Sciatic nerve (tissue), 2 donors: ENCODE results near the gene ART4. TPM values are rescaled to one million over a fixed set of nuclear protein-coding genes. Genes with fewer than 3 reads are reported as not detected.
A peak's percentile ranks its signal among the peaks of the same experiment; 100 is the strongest.

Experiments used
- ATAC-seq: fragments of 200-7000 bp; cut with Tn5 transposase; one replicate; pipeline ENCODE4 v1.9.1; 2020; ENCODE audit warnings: mild to moderate bottlenecking, moderate library complexity
- DNase-seq: peaks from one replicate; pipeline ENCODE4 v3.0.0-alpha.2; 2020; ENCODE audit warnings: low spot score
- intact Hi-C: fragments of 100-400 bp; cut with DNase I; formaldehyde crosslinking; loops from one replicate; pipeline ENCODE4 v1.14.2; 2022
- total RNA-seq: library from RNA; stranded (reverse); fragmentation: NEBNext Ultra II Directional; extraction: Animal tissue kit (Norgen Biotek cat#: 25700); gene quantifications from one replicate; pipeline ENCODE4 v1.2.1, GENCODE V29; 2021
- donor health status: DM: no; HTN: no; CAD: no.
- donor health status: DM: no; HTN: no; CAD: no.

The ART4 gene
- total RNA-seq, 1 donor from 2014 or later: 0.80 TPM

- intact Hi-C loops: no loop called here
- ATAC-seq: no peak
- no peak for DNase-seq
These were observed 16.8 kb downstream of the ART4 start for GRCh38 chr12:14826491-14826890.

- intact Hi-C loops: no loop called here
- DNase-seq: no peak
- no peak for ATAC-seq
These were observed 18.1 kb downstream of the ART4 start for GRCh38 chr12:14825256-14825655.

- ATAC-seq: no peak
- DNase-seq: no peak
- intact Hi-C loops: no loop called here
These were observed 19.2 kb downstream of the ART4 start for GRCh38 chr12:14824012-14824634.

DNA sequence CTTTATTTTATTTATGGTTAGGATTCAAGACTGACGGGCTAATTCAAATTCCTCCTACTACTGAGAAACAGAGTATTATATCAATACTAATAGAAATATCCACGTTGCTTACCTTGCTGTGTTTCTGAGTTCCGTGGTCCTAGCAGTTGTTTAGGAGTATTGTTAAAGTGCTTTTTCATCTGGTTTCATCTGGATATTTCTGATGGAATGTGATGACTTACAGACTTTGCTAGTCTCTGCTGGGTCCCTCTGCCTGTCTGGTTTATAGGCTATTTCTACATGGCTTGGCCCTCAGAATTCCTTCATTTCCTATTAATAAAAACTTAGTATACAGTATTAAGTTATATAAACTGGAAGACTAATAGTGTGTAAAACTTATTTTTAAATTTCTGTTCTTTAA is 29.3 kb downstream of the ART4 start, which contains the start of gene SMCO3:
SMCO3 (minus strand) TSS at position 169 of the 400 bp plus-strand sequence. CDS start 7,502 bp downstream, outside the sequence.
- intact Hi-C loops: no loop called here
- DNase-seq (no peak), ATAC-seq (no peak)

GRCh38 chr12:14811486-14811885 is 31.8 kb downstream of the ART4 start:
- intact Hi-C loops: no loop called here
- no peak for DNase-seq
- ATAC-seq: no peak

- ATAC-seq (no peak), DNase-seq (no peak)
- intact Hi-C loops: no loop called here
These were observed 32.3 kb downstream of the ART4 start for GRCh38 chr12:14810953-14811483.

GRCh38 chr12:14810167-14810952 is 33.0 kb downstream of the ART4 start:
- intact Hi-C loops: no loop called here
- ATAC-seq: no peak
- no peak for DNase-seq

GRCh38 chr12:14803830-14804160 is 39.5 kb downstream of the ART4 start:
- intact Hi-C loops: no loop called here
- ATAC-seq: peak; percentile 27
- no peak for DNase-seq

DNA sequence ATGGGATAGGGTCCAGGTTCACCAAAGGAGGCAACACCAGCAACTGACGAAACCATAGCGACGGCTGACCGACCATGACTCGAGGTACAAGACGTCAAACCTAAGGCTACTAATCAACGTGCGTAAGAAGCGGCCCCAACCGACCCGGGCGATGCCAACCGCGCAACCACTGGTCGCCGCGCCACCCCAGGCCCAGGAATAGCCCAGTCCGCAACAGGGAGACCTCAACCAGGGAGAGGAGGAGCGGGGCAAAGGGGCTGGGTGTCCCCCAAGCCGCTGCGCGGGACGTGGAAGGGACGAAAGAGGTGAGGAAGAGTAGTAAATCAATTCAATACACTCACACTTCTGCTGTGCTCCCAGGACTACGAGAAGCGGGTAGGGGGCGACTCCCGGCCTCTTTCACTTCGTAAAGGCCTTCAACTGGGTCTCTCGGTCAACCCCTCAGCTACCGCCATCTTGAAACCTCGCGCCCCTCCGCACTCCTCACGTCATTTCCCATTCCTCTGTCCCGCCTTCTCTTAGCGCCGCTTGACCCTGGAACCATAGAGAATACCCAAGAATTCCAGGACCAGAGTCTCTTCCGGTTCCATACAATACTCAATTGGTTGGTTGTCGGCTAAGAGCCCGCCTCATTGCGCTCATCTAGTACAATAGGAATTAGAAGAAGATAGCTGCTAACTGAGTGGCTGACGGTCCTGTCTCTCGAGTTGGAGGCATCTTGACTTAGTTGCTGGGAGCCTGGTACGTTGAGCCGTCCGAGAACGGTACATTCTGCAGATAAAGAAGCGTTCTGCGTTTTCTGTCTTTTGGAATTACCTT is 40.1 kb downstream of the ART4 start, which contains the start of the genes C12orf60 and WBP11:
C12orf60 (plus strand) TSS at position 660 of the 819 bp plus-strand sequence. CDS start 19,266 bp downstream, outside the sequence.
WBP11 (minus strand) TSS at position 468 of the 819 bp plus-strand sequence. CDS start 2,095 bp downstream, outside the sequence.
- intact Hi-C loops: no loop called here
- ATAC-seq (peak; percentile 100), DNase-seq (peak; percentile 93)

DNA sequence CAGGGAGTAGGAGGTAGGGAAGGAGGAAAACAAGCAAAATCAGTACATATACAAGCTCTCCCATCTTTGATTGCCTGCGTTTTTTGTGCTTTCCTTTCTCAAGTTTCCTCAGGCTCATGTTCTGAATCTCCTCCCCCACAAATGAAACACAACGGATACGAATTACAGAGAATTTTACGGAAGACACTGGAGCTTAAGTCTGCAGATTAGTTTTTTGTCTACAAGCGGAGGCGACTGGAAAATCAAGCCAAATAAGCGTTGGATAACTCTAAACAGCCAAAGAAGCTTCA is 40.7 kb downstream of the ART4 start:
- no peak for DNase-seq
- intact Hi-C loops: no loop called here
- ATAC-seq: no peak

- ATAC-seq (no peak), DNase-seq (no peak)
- intact Hi-C loops: no loop called here
These were observed 41.1 kb downstream of the ART4 start for GRCh38 chr12:14802247-14802646.

DNA sequence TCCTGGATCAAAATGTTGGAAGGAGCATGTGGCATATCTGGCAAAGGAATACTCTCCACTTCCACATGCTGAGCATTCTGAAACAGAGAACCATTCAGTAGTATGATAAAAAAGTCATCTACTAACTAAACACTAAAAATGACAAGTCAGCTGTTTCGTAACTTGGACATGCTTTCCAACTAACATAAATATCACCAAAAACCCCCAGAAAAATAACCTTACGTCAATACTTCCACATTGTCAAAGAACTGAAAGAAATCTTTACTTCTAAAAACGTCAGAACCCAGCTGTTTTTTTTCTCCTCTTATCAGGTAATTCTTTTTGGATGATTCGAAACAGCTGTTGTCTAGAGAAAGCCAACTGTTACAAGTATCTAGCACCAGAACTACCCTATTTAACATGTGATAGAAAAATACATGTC is 48.3 kb downstream of the ART4 start:
- ATAC-seq: no peak
- intact Hi-C loops: no loop called here
- DNase-seq: no peak

DNA sequence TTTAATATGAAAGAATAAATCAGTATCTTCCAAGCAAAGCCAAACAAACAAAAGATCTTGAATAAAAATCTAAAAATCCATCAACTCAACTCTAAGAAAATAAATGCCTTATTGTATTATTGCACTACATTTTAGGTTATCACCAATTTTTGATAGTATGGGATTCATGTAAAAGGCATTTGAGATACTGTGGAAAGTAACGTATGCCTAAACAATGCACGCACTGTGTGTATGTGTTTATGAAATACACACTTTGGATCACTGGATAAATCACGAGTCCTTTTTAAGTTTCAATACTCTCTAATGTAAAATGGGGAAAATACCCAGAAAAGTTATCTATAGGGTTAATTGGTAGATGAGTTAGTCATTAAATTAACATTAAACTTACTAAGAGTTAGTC is 57.8 kb downstream of the ART4 start:
- intact Hi-C loops: no loop called here
- no peak for ATAC-seq
- no peak for DNase-seq

- intact Hi-C loops: no loop called here
- ATAC-seq (no peak), DNase-seq (no peak)
These were observed 58.9 kb downstream of the ART4 start for GRCh38 chr12:14784471-14784870.

DNA sequence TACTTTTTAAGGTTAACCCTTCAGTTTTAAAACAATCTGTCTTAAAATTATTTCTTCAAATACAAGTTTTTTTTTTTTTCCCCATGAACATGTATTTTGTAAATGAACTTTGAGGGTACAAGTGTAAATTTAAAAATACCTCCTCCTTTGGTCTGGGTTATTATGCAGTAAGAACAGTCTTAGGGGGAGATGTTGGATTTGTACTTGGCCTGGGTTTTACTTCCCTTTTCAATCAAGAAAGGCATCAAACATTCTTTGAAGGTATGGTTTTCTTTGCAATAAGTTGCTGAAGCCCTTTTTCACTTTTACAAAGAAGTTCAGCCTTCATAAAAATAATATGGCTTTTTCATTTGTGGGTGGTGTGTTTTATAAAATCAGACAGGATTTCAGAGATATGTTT is 60.6 kb downstream of the ART4 start:
- DNase-seq: no peak
- intact Hi-C loops: no loop called here
- ATAC-seq: no peak

DNA sequence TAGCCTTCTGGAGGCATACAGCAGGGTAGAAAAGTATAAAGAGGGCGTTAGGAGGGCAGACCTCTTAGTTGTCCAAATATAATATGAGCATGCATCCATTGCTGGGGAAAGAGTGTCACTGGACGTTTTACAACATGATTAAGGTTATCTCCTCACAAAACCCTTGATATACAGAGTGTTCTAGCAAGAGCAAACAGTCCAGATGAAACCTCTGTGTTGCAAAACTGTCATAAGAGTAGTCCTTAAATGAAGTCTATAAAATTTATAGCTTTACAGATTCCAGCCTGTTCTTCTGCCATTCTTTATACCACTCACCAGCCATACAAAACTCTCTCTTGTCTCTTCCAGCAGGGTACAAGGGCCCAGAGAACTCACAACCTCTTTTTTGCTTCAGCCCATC is 61.8 kb downstream of the ART4 start:
- DNase-seq: no peak
- intact Hi-C loops: no loop called here
- no peak for ATAC-seq

- DNase-seq: no peak
- intact Hi-C loops: no loop called here
- ATAC-seq: no peak
These were observed 62.5 kb downstream of the ART4 start for GRCh38 chr12:14780859-14781258.

DNA sequence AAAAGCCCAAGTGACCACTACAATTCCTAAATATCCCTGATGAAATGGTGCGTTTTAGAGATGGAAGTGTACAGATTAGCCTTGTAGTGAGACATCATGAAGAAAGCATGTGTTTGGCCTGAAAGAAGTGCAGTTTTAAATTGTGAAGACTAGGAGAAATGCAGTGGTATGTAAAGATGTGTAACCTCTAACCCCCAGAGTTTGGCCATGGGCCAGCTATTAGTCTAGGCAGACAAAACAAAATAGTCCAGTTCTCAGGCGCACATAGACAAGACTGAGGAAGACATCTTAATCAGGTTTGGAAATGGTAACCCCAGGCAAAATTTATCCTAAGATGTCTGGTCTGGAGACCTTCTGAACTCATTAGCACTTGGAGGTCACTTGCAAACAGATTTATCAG is 63.5 kb downstream of the ART4 start:
- intact Hi-C loops: loop anchor here (10.0 kb wide), 1 partner anchor 215 kb away; no protein-coding TSS in a partner anchor
- ATAC-seq (no peak), DNase-seq (no peak)

DNA sequence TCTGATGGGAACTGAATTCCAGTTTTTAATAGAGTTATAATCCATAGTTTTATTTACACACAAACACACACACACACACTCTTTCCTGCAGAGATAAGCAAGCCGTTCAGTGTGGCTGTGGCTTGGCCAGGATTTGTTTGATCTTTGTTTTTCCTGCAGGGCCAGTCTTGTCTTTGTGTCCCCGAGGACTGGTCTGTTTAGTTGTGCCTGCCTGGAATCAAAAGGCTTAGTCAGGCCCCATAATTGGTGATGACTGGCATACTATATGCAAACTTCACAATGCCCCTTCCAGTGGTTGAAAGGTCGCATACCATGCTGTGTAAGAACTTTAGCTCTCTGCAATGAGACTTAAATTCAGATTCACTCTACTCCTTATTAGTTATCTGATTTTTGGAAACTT is 66.1 kb downstream of the ART4 start:
- DNase-seq (no peak), ATAC-seq (no peak)
- intact Hi-C loops: loop anchor here (10.0 kb wide), 1 partner anchor 218 kb away; no protein-coding TSS in a partner anchor
